SK-N-SH (cell line): ENCODE measurements around the gene HDAC4.

Experiments used
- CTCF ChIP-seq: fragments of 200-600 bp; sonication (generic); IDR thresholded peaks from 2 replicates; pipeline ENCODE4 v1.6.1; 2017; ENCODE audit warnings: antibody characterized with exemption, mild to moderate bottlenecking, moderate library complexity
- EZH2phosphoT487 ChIP-seq: fragments of 200-600 bp; sonication (generic); IDR thresholded peaks from 2 replicates; pipeline ENCODE4 v1.6.1; 2017; ENCODE audit warnings: low read depth, mixed run types, mild to moderate bottlenecking, antibody characterized with exemption, moderate library complexity, borderline replicate concordance
- GABPA ChIP-seq: IDR thresholded peaks from 2 replicates; pipeline ENCODE4 v1.4.0; 2012; ENCODE audit warnings: low read depth, mild to moderate bottlenecking
- RFX5 ChIP-seq: IDR thresholded peaks from 2 replicates; pipeline ENCODE4 v1.6.1; 2012; ENCODE audit warnings: mild to moderate bottlenecking, improper control_type of control experiment, low read length
- SMC3 ChIP-seq: IDR thresholded peaks from 2 replicates; pipeline ENCODE4 v1.6.1; 2012; ENCODE audit warnings: low read depth, low read length, improper control_type of control experiment

- TF ChIP-seq CTCF = no peak
- TF ChIP-seq GABPA = no peak
- TF ChIP-seq RFX5 = no peak
- no peak for TF ChIP-seq EZH2phosphoT487
- no peak for TF ChIP-seq SMC3
Measured at GRCh38 chr2:239213643-239214101, 187.1 kb downstream of the HDAC4 start.
